ENCODE data around the gene SERPINA1.

- TF ChIP-seq CTCF (IDR thresholded peaks at IDR 0.05; ENCODE audit: borderline replicate concordance, extremely low read depth, low read length, poor library complexity, severe bottlenecking) (no peak), EZH2 (IDR thresholded peaks at IDR 0.05; ENCODE audit: borderline replicate concordance, low read depth, low read length, severe bottlenecking) (no peak)
Observed at GRCh38 chr14:94404561-94404960, 16.2 kb upstream of the SERPINA1 start.

Measured in DND-41 (cell line).